Suprapubic skin (tissue), 4 donors: ENCODE data around the gene AKR7A3.

Experiments
- CTCF ChIP-seq, 2 donors: fragments of 200-600 bp in 1 of 2; fragments of 450-650 bp in 1 of 2; sonication (generic) in 1 of 2; IDR thresholded peaks; one replicate each; pipeline ENCODE4 v1.5.1; 2016 to 2019; ENCODE audit warnings: antibody characterized with exemption in 2 of 2, mild to moderate bottlenecking in 1 of 2, moderate library complexity in 1 of 2
- EP300 ChIP-seq: sonication (generic); formaldehyde crosslinking; IDR thresholded peaks from one replicate; pipeline ENCODE4 v1.6.1; 2017; ENCODE audit warnings: antibody characterized with exemption
- POLR2A ChIP-seq, 2 donors: fragments of 450-650 bp; IDR thresholded peaks; one replicate each; pipeline ENCODE4 v1.6.1; 2017; ENCODE audit warnings: antibody characterized with exemption in 2 of 2, mild to moderate bottlenecking in 2 of 2, moderate library complexity in 2 of 2
- POLR2AphosphoS5 ChIP-seq, 3 donors: sonication (generic); formaldehyde crosslinking; IDR thresholded peaks; one replicate each; pipeline ENCODE4 v1.6.1; 2017; ENCODE audit warnings: antibody characterized with exemption in 3 of 3

GRCh38 chr1:19305880-19306279, 17.3 kb upstream of the AKR7A3 start:
- TF ChIP-seq POLR2AphosphoS5 (IDR thresholded peaks at IDR 0.05) (no peak), POLR2A (IDR thresholded peaks at IDR 0.05) (no peak), CTCF (IDR thresholded peaks at IDR 0.05) (no peak), EP300 (no peak)
